Loucy (cell line): ENCODE results near the gene MALAT1.
"Not testable (repeated sequence)": the region's sequence is repeated elsewhere in the genome, so short reads cannot be mapped to it uniquely, and the experiment has no call there.

Source experiments
- H2AFZ ChIP-seq: fragments of 200-600 bp; sonication (generic); 2 replicates; pipeline ENCODE4 v1.6.0; 2016; ENCODE audit warnings: antibody characterized with exemption, mild to moderate bottlenecking, low read length, moderate library complexity
- H3F3A ChIP-seq: fragments of 200-600 bp; 2 replicates; pipeline ENCODE4 v1.6.0; 2016; ENCODE audit warnings: antibody characterized with exemption, low read depth, mild to moderate bottlenecking
- H3K27me3 ChIP-seq: fragments of 200-600 bp; sonication (generic); 2 replicates; pipeline ENCODE4 v1.6.1; 2014; ENCODE audit warnings: low read length, mild to moderate bottlenecking; ENCODE audit not compliant: insufficient read depth, poor library complexity, severe bottlenecking
- H3K36me3 ChIP-seq: fragments of 200-600 bp; sonication (generic); 2 replicates; pipeline ENCODE4 v1.6.1; 2016; ENCODE audit warnings: low read length; ENCODE audit not compliant: insufficient read depth
- H3K4me1 ChIP-seq: fragments of 200-600 bp; sonication (generic); 2 replicates; pipeline ENCODE4 v1.5.1; 2014; ENCODE audit warnings: low read length, mild to moderate bottlenecking; ENCODE audit not compliant: insufficient read depth, poor library complexity, severe bottlenecking
- H3K4me2 ChIP-seq: fragments of 200-600 bp; sonication (generic); 2 replicates; pipeline ENCODE4 v1.6.0; 2014; ENCODE audit warnings: antibody characterized with exemption, low read length, low read depth, mild to moderate bottlenecking; ENCODE audit not compliant: poor library complexity, severe bottlenecking
- H3K4me3 ChIP-seq: fragments of 200-600 bp; sonication (generic); 2 replicates; pipeline ENCODE4 v1.5.1; 2014; ENCODE audit warnings: low read length, mild to moderate bottlenecking, mixed read lengths; ENCODE audit not compliant: poor library complexity, severe bottlenecking
- H3K79me2 ChIP-seq: fragments of 200-600 bp; sonication (generic); 2 replicates; pipeline ENCODE4 v1.6.1; 2014; ENCODE audit warnings: low read length; ENCODE audit not compliant: insufficient read depth
- H3K9ac ChIP-seq: fragments of 200-600 bp; sonication (generic); 2 replicates; pipeline ENCODE4 v1.6.0; 2014; ENCODE audit warnings: mild to moderate bottlenecking, low read depth, low read length, moderate library complexity; ENCODE audit not compliant: poor library complexity, severe bottlenecking
- H3K9me2 ChIP-seq: fragments of 200-600 bp; sonication (generic); replicated peaks from 2 replicates; pipeline ENCODE4 v1.6.1; 2016; ENCODE audit warnings: low read depth, low read length, mixed read lengths
- H3K9me3 ChIP-seq: fragments of 200-600 bp; sonication (generic); 2 replicates; pipeline ENCODE4 v1.6.1; 2014; ENCODE audit warnings: mild to moderate bottlenecking, antibody characterized with exemption, low read length, low read depth; ENCODE audit not compliant: insufficient read depth
- H4K20me1 ChIP-seq: fragments of 200-600 bp; sonication (generic); 2 replicates; pipeline ENCODE4 v1.6.0; 2014; ENCODE audit warnings: antibody characterized with exemption, low read length, mild to moderate bottlenecking; ENCODE audit not compliant: insufficient read depth, poor library complexity, severe bottlenecking
- CTCF ChIP-seq: fragments of 200-600 bp; sonication (generic); conservative IDR thresholded peaks from 2 replicates; pipeline ENCODE4 v1.5.1; 2014; ENCODE audit warnings: mild to moderate bottlenecking, antibody characterized with exemption, low read length
- EZH2phosphoT487 ChIP-seq: fragments of 200-600 bp; IDR thresholded peaks from 2 replicates; pipeline ENCODE4 v1.6.1; 2018; ENCODE audit warnings: antibody characterized with exemption, mild to moderate bottlenecking, moderate library complexity, borderline replicate concordance

MALAT1 gene

GRCh38 chr11:65505466-65506289, 6.8 kb downstream of the MALAT1 start:
- Histone ChIP-seq H3K9me3 (no peaks in the 10 kb centered on the region), H3K9ac (peak overlapping the region; percentile 100), H3K4me2 (peak overlapping the region; percentile 98), H4K20me1 (peaks cover 71% of the 10 kb centered on the region), H3K36me3 (peaks cover 64% of the 10 kb centered on the region), H3K4me1 (peaks cover 37% of the 10 kb centered on the region), H3K27me3 (peaks cover 32% of the 10 kb centered on the region), H2AFZ (no peak overlapping the region), H3K9me2 (no peaks in the 10 kb centered on the region), H3K79me2 (peaks cover 70% of the 10 kb centered on the region), H3K4me3 (peak overlapping the region; percentile 95), H3F3A (peaks cover 65% of the 10 kb centered on the region)
- TF ChIP-seq CTCF (no peak), EZH2phosphoT487 (no peak)

- Histone ChIP-seq H3K9me2 (no peaks in the 10 kb centered on the region), H3K4me2 (peak overlapping the region; percentile 98), H3K36me3 (peaks cover 57% of the 10 kb centered on the region), H3K27me3 (peaks cover 25% of the 10 kb centered on the region), H3K79me2 (peaks cover 63% of the 10 kb centered on the region), H3K4me1 (peaks cover 37% of the 10 kb centered on the region), H2AFZ (no peak overlapping the region), H3K9me3 (no peaks in the 10 kb centered on the region), H3F3A (peaks cover 62% of the 10 kb centered on the region), H4K20me1 (peaks cover 64% of the 10 kb centered on the region), H3K4me3 (peak overlapping the region; percentile 95), H3K9ac (peak overlapping the region; percentile 100)
- TF ChIP-seq CTCF (no peak), EZH2phosphoT487 (no peak)
Measured at GRCh38 chr11:65506290-65506771, 7.5 kb downstream of the MALAT1 start.

GRCh38 chr11:65506772-65507505, 8.1 kb downstream of the MALAT1 start:
- peaks cover 58% of the 10 kb centered on the region for H4K20me1 ChIP-seq
- H3K4me2 ChIP-seq: peak overlapping the region; percentile 98
- H2AFZ ChIP-seq: no peak overlapping the region
- H3K79me2 ChIP-seq: peaks cover 57% of the 10 kb centered on the region
- TF ChIP-seq EZH2phosphoT487 (no peak), CTCF (no peak)
- H3K4me3 ChIP-seq: peak overlapping the region; percentile 95
- H3K9me2 ChIP-seq: no peaks in the 10 kb centered on the region
- no peaks in the 10 kb centered on the region for H3K9me3 ChIP-seq
- peak overlapping the region; percentile 100 for H3K9ac ChIP-seq
- peaks cover 37% of the 10 kb centered on the region for H3K4me1 ChIP-seq
- peaks cover 19% of the 10 kb centered on the region for H3K27me3 ChIP-seq
- H3K36me3 ChIP-seq: peaks cover 51% of the 10 kb centered on the region
- H3F3A ChIP-seq: peaks cover 62% of the 10 kb centered on the region

GRCh38 chr11:65512311-65512710, 13.5 kb downstream of the MALAT1 start:
- H3K9ac ChIP-seq, H3K4me1 ChIP-seq, H3K9me2 ChIP-seq, H3K27me3 ChIP-seq, H4K20me1 ChIP-seq, H3K9me3 ChIP-seq, H3K79me2 ChIP-seq, H2AFZ ChIP-seq, H3K4me2 ChIP-seq, H3K36me3 ChIP-seq, H3K4me3 ChIP-seq: not testable (repeated sequence)
- H3F3A ChIP-seq: peaks cover 13% of the 10 kb centered on the region
